Right renal pelvis (tissue), 4 donors: ENCODE measurements around the gene GINS1. TPM values are rescaled to one million over a fixed set of nuclear protein-coding genes. Genes with fewer than 3 reads are reported as not detected.
A peak's percentile ranks its signal among the peaks of the same experiment; 100 is the strongest.

Experiments used
- DNase-seq, 4 donors: peaks; one replicate each; pipeline ENCODE4 v3.0.0-alpha.2; 2013; ENCODE audit warnings: low read depth in 4 of 4, low spot score in 3 of 4, missing footprints in 1 of 4
- polyA plus RNA-seq, 4 donors: library from polyadenylated mRNA; unstranded; fragments of 120-200 nt; gene quantifications; one replicate each; pipeline ENCODE4 v1.2.1, GENCODE V29; 2013; ENCODE audit not compliant: insufficient read length in 4 of 4

GINS1 gene
- polyA plus RNA-seq, 4 donors = 17.2 to 22.4 (median 21.0) TPM

GRCh38 chr20:25452333-25452732, 44.9 kb downstream of the GINS1 start:
- DNase-seq = no peak

- no peak for DNase-seq
Observed at GRCh38 chr20:25453035-25453810, 45.8 kb downstream of the GINS1 start.

GRCh38 chr20:25454153-25454900, 46.9 kb downstream of the GINS1 start:
- DNase-seq = no peak

- no peak for DNase-seq
Observed at GRCh38 chr20:25457886-25458680, 50.6 kb downstream of the GINS1 start.

- no peak for DNase-seq
Observed at GRCh38 chr20:25459111-25459830, 51.8 kb downstream of the GINS1 start.

GRCh38 chr20:25459916-25460535, 52.6 kb downstream of the GINS1 start:
- no peak for DNase-seq

GRCh38 chr20:25460566-25461280, 53.2 kb downstream of the GINS1 start:
- no peak for DNase-seq

- DNase-seq = no peak
Observed at GRCh38 chr20:25461281-25461650, 53.8 kb downstream of the GINS1 start.

GRCh38 chr20:25461786-25462545, 54.5 kb downstream of the GINS1 start:
- no peak for DNase-seq

GRCh38 chr20:25464501-25465242, 57.2 kb downstream of the GINS1 start:
- no peak for DNase-seq

GRCh38 chr20:25465243-25466135, 58.0 kb downstream of the GINS1 start:
- no peak for DNase-seq

- no peak for DNase-seq
Observed at GRCh38 chr20:25466846-25467245, 59.4 kb downstream of the GINS1 start.

GRCh38 chr20:25467441-25467840, 60.0 kb downstream of the GINS1 start:
- DNase-seq = no peak

GRCh38 chr20:25468126-25469075, 60.9 kb downstream of the GINS1 start:
- no peak for DNase-seq

- no peak for DNase-seq
Observed at GRCh38 chr20:25469558-25469957, 62.1 kb downstream of the GINS1 start.

- DNase-seq = peak in 1 of 4 donors; percentile 18
Observed at GRCh38 chr20:25470045-25470444, 62.6 kb downstream of the GINS1 start.
